Fibroblast of skin of right quadriceps (primary cell): ENCODE results near the gene ZNF528.

Source experiments
- DNase-seq: peaks from one replicate; pipeline ENCODE4 v3.0.0-alpha.2; 2013

The ZNF528 gene

GRCh38 chr19:52397310-52398080 is at the start of gene ZNF528:
Gene ZNF528 (plus strand): TSS chr19:52397849. CDS start chr19:52402014, 4,165 bp downstream.
- peak; percentile 95 for DNase-seq

GRCh38 chr19:52351512-52351911 is 46.1 kb upstream of the ZNF528 start:
- DNase-seq = no peak

- no peak for DNase-seq
These were observed 31.2 kb upstream of the ZNF528 start for GRCh38 chr19:52366414-52366824.

GRCh38 chr19:52369559-52370340 is 27.9 kb upstream of the ZNF528 start, which contains the start of gene ZNF880:
Gene ZNF880 (plus strand): TSS chr19:52369923. CDS start chr19:52369966, 43 bp downstream.
- DNase-seq = peak; percentile 94

GRCh38 chr19:52370341-52370710 is 27.3 kb upstream of the ZNF528 start:
- DNase-seq = no peak

GRCh38 chr19:52391135-52391534 is 6.5 kb upstream of the ZNF528 start:
- DNase-seq = no peak

- peak; percentile 10 for DNase-seq
These were observed 412 bp downstream of the ZNF528 start for GRCh38 chr19:52398081-52398441.

GRCh38 chr19:52410276-52410675 is 12.6 kb downstream of the ZNF528 start:
- DNase-seq = no peak

- no peak for DNase-seq
These were observed 18.1 kb downstream of the ZNF528 start for GRCh38 chr19:52415711-52416110.

- DNase-seq = no peak
These were observed 31.3 kb downstream of the ZNF528 start, which contains the start of gene ZNF534 for GRCh38 chr19:52428937-52429336. Gene ZNF534 (plus strand): TSS chr19:52429148. CDS start chr19:52431475, 2,327 bp downstream.

- DNase-seq = no peak
These were observed 44.5 kb downstream of the ZNF528 start for GRCh38 chr19:52442179-52442578.

- DNase-seq = no peak
These were observed 46.9 kb downstream of the ZNF528 start for GRCh38 chr19:52444506-52444905.

- no peak for DNase-seq
These were observed 53.6 kb downstream of the ZNF528 start for GRCh38 chr19:52451241-52451640.

- DNase-seq = peak; percentile 88
These were observed 55.9 kb downstream of the ZNF528 start, which contains the start of gene ZNF578 for GRCh38 chr19:52453324-52454094. Gene ZNF578 (plus strand): TSS chr19:52453553. CDS start chr19:52501846, 48,293 bp downstream.

GRCh38 chr19:52464798-52465470 is 67.3 kb downstream of the ZNF528 start:
- DNase-seq = no peak
